Subcutaneous adipose tissue (tissue), 4 donors: Measurements from ENCODE around the gene LIPC. TPM values are rescaled to one million over a fixed set of nuclear protein-coding genes. Genes with fewer than 3 reads are reported as not detected.

Experiments
- CTCF ChIP-seq: fragments of 450-650 bp; IDR thresholded peaks from one replicate; pipeline ENCODE4 v1.5.1; 2016; ENCODE audit warnings: low read depth, mild to moderate bottlenecking, control low read depth, antibody characterized with exemption, moderate library complexity
- total RNA-seq, 4 donors: library from RNA; depleted of rRNA; stranded (reverse); fragments of >200 nt; gene quantifications; one replicate each; pipeline ENCODE4 v1.1.0, GENCODE V29; 2016

Gene LIPC
- total RNA-seq, 4 donors from 2014 or later, result 0.44 to 0.51 TPM; not detected in 2

- no peak for TF ChIP-seq CTCF
Measured at GRCh38 chr15:58551084-58551763, 119.4 kb downstream of the LIPC start.

- TF ChIP-seq CTCF, result no peak
Measured at GRCh38 chr15:58551764-58552504, 120.1 kb downstream of the LIPC start.

GRCh38 chr15:58552505-58553364 is 120.9 kb downstream of the LIPC start:
- TF ChIP-seq CTCF, result no peak

GRCh38 chr15:58553365-58553918 is 121.7 kb downstream of the LIPC start:
- no peak for TF ChIP-seq CTCF

GRCh38 chr15:58554758-58555157 is 123.0 kb downstream of the LIPC start:
- TF ChIP-seq CTCF, result no peak

GRCh38 chr15:58555162-58556027 is 123.6 kb downstream of the LIPC start:
- TF ChIP-seq CTCF, result no peak
